ENCODE measurements around the gene ARSD. TPM values are rescaled to one million over a fixed set of nuclear protein-coding genes. Genes with fewer than 3 reads are reported as not detected.

Gene ARSD
- total and polyA plus RNA-seq, 12 donors, result 4.2 to 19.0 (median 6.8) TPM

DNA sequence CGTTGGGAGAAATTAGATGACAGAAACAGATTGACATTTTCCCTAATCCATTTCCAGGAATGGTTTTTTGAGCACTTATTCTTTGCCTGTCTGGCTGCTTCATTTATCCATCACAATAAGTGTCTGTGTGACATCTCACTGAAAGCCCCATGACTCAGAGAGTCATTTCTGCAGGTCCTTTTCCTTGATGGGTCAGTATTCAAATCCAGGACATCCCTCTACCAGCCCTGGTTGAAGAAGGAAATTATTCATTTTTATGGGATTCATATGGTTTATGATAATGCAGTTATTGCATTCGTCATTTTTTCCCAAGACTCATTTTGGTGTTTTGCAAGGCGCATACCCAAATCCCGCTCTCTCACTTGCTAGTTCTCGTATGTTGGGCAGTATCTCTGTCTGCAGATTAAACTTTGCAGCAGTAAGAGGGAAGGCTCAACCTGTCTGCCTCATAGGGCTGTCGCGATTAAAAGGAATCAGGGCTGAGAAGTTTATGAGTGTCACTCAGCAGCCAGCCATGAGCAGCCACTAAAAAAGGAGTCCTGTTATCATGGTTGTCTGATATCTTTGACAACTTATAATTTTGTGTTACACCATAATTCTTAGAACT lies 56.4 kb downstream of the ARSD start:
- Histone ChIP-seq H3K4me1 (no peaks in the 10 kb centered on the region), H3K36me3 (no peaks in the 10 kb centered on the region), H3K27ac (no peak overlapping the region), H3K27me3 (no peaks in the 10 kb centered on the region), H3K9me3 (peaks cover 0 to 13% (median 0%) of the 10 kb centered on the region in 11 donors), H3K4me3 (no peak overlapping the region)
- intact Hi-C loops (cut with DNase I), result loop anchor here in 1 of 10 donors (10.0 kb wide), 1 partner anchor 762 kb away; no protein-coding TSS in a partner anchor
- ATAC-seq (no peak), DNase-seq (no peak)
- WGBS, 2 donors, result 79 to 86% methylated on average over 7 of the region's 7 CpGs
- TF ChIP-seq, protein P1, sequence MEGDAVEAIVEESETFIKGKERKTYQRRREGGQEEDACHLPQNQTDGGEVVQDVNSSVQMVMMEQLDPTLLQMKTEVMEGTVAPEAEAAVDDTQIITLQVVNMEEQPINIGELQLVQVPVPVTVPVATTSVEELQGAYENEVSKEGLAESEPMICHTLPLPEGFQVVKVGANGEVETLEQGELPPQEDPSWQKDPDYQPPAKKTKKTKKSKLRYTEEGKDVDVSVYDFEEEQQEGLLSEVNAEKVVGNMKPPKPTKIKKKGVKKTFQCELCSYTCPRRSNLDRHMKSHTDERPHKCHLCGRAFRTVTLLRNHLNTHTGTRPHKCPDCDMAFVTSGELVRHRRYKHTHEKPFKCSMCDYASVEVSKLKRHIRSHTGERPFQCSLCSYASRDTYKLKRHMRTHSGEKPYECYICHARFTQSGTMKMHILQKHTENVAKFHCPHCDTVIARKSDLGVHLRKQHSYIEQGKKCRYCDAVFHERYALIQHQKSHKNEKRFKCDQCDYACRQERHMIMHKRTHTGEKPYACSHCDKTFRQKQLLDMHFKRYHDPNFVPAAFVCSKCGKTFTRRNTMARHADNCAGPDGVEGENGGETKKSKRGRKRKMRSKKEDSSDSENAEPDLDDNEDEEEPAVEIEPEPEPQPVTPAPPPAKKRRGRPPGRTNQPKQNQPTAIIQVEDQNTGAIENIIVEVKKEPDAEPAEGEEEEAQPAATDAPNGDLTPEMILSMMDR (IDR thresholded peaks at IDR 0.05), result no peak

DNA sequence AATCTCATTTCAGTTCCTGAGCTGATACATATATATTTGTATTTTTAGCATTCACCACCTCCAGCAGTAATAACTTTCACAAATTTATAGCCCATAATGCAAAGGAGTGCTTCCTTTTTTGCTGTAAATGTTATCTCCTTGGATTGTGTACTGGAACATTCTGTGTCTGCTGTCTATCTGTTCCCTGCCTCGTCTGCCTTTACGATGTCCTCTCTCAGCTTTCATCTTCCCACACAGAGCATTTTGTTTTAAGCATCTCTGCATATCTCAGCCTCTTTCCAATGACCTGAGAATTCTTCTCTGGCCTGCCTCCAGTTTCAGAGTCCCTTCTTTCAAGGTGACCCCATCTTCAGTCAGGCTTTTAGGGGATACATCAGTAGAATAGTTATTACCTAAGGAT lies 57.3 kb downstream of the ARSD start:
- TF ChIP-seq, protein P1 (IDR thresholded peaks at IDR 0.05), result no peak
- H3K4me3 ChIP-seq, result no peak overlapping the region
- no peak overlapping the region for H3K27ac ChIP-seq
- 53 to 62% methylated on average over 2 of the region's 2 CpGs for WGBS, 2 donors
- DNase-seq (no peak), ATAC-seq (no peak)
- H3K4me1 ChIP-seq, result no peaks in the 10 kb centered on the region
- H3K9me3 ChIP-seq, result peaks cover 0 to 13% (median 0%) of the 10 kb centered on the region in 11 donors
- H3K27me3 ChIP-seq, result no peaks in the 10 kb centered on the region
- no peaks in the 10 kb centered on the region for H3K36me3 ChIP-seq
- intact Hi-C loops (cut with DNase I), result loop anchor here in 1 of 10 donors (10.0 kb wide), 1 partner anchor 763 kb away; no protein-coding TSS in a partner anchor

DNA sequence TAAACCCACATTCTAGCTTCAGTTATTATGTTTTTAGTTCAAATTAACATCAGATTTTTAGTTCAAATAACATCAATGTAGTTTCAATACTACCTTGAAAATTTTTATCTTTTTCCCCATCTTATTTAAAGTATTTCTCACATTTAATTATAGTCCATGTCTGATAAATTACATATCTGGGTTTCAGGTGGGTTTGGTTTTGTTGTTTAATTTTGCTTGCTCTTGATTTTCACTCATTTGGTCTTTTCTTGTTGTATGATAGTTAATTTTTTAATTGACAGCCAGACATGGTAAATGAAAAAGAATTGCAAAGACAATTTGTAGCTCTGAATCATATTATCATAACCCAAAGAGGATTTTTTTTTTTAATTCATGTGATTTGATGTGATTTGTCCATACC lies 58.5 kb downstream of the ARSD start:
- DNase-seq, result no peak
- intact Hi-C loops (cut with DNase I), result loop anchor here in 1 of 10 donors (10.0 kb wide), 1 partner anchor 764 kb away; no protein-coding TSS in a partner anchor
- H3K27ac ChIP-seq, result no peak overlapping the region
- no peak for ATAC-seq
- H3K27me3 ChIP-seq, result no peaks in the 10 kb centered on the region
- no peaks in the 10 kb centered on the region for H3K4me1 ChIP-seq
- H3K4me3 ChIP-seq, result no peak overlapping the region
- TF ChIP-seq, protein P1 (IDR thresholded peaks at IDR 0.05), result no peak
- no peaks in the 10 kb centered on the region for H3K36me3 ChIP-seq
- H3K9me3 ChIP-seq, result peaks cover 0 to 13% (median 0%) of the 10 kb centered on the region in 11 donors

DNA sequence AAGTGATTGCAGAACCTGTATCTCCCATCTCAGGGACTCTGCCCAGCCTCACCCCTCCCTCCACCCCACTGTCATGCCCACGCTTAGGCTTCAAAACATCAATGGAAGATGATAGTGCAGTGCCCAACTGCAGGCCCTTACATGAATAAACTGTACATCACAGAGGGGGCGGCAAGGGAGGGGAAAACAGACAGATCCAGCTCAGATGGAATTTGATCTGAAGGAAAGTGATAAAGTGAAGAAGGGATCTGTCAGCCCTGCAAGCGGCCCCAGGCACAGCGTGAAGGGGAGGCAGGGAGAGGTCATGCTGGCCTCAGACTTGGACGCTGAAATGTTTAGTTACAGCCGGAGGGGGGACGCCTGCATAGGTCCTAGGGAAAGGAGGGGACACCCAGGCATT lies 61.9 kb downstream of the ARSD start:
- Histone ChIP-seq H3K4me3 (no peak overlapping the region), H3K4me1 (no peaks in the 10 kb centered on the region), H3K9me3 (peaks cover 0 to 13% (median 0%) of the 10 kb centered on the region in 11 donors), H3K36me3 (no peaks in the 10 kb centered on the region), H3K27ac (no peak overlapping the region), H3K27me3 (peaks cover 0 to under 1% (median 0%) of the 10 kb centered on the region in 7 donors)
- ATAC-seq (no peak), DNase-seq (no peak)
- TF ChIP-seq, protein P1 (IDR thresholded peaks at IDR 0.05), result no peak
- WGBS, 2 donors, result 71 to 73% methylated on average over 7 of the region's 7 CpGs
- intact Hi-C loops (cut with DNase I), result no loop called here
